Forelimb muscle (tissue), 1 donor: ENCODE measurements around the gene FAM83D. TPM values are rescaled to one million over a fixed set of nuclear protein-coding genes. Genes with fewer than 3 reads are reported as not detected.
"Not testable (repeated sequence)": the region's sequence is repeated elsewhere in the genome, so short reads cannot be mapped to it uniquely, and the experiment has no call there.

Experiments used
- DNase-seq: peaks from one replicate; pipeline ENCODE4 v3.0.0-alpha.2; 2013; ENCODE audit warnings: low read depth
- polyA plus RNA-seq: library from polyadenylated mRNA; unstranded; fragments of 120-200 nt; gene quantifications from one replicate; pipeline ENCODE4 v1.2.1, GENCODE V29; 2013; ENCODE audit not compliant: insufficient read length

Gene FAM83D
- polyA plus RNA-seq, 1 donor = 5.5 TPM

GRCh38 chr20:38962044-38962927 lies 36.1 kb downstream of the FAM83D start, which contains the start of gene DHX35:
TSS of gene DHX35 (plus strand) at chr20:38962344. CDS start at chr20:38962368, 24 bp downstream.
- DNase-seq = peak; percentile 93

- DNase-seq = no peak
Observed at GRCh38 chr20:38962928-38963401, 36.7 kb downstream of the FAM83D start.

GRCh38 chr20:38963745-38964144 lies 37.5 kb downstream of the FAM83D start:
- no peak for DNase-seq

DNA sequence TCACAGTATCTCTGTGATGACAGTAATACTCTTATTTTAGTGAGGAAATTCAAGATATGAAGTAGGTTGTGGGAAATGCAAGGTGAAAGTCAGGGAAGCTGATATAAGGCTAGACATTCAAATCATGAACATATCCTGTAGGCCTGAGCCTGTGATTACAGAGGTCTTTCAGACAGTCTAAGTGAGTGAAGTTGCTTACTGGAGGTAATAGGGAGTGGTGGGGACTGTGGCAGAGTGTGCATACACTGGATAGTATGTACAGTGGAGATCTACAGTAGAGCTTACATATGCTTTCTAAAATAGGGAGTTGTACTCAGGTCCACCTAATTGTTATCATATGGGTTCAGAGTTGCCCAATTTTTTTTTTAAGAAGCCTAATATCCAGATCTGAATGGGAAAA lies 39.0 kb downstream of the FAM83D start:
- no peak for DNase-seq

DNA sequence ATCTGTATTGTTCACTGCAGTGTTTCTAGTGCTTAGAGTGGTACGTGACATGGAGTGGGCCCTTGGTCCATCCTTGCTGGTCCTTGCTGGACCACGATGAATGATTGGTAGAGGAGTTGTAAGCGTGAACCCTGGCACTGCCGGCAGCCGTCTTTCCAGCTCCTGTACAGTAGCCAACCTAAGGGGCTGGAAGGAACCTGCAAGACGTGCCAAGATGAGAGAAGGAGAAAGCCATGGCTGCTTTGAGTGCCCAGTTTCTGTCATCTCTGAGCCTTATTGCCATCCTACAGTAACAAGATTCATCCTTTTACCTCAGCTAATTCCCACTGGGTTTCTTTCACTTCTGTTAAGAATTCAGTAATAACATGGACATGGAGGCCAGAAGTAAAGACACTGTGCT lies 41.9 kb downstream of the FAM83D start:
- no peak for DNase-seq

GRCh38 chr20:38969708-38970107 lies 43.5 kb downstream of the FAM83D start:
- no peak for DNase-seq

GRCh38 chr20:38970302-38970701 lies 44.1 kb downstream of the FAM83D start:
- no peak for DNase-seq

- DNase-seq = no peak
Observed at GRCh38 chr20:38973107-38973506, 46.9 kb downstream of the FAM83D start.

- DNase-seq = no peak
Observed at GRCh38 chr20:38973645-38974044, 47.4 kb downstream of the FAM83D start.

- DNase-seq = no peak
Observed at GRCh38 chr20:38975539-38976120, 49.4 kb downstream of the FAM83D start.

- no peak for DNase-seq
Observed at GRCh38 chr20:38979434-38979833, 53.2 kb downstream of the FAM83D start.

DNA sequence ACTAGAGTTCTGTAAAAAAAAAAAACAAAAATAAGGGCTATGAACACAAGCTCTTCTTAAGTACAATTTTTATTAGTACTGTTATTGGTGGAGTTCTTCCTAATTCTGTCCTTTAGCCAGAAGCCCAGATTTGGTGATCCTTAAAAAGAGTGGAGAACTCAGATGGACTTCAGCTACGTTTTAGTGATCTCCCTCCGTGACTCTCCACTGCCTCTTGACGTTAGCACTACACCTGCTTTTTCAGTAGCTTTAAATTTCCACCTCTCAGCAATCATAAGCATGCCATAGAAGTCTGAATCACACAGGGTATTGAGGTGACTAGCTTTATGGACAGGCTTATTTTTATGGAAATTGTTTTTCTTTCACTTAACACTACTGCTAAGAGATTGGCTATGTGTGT lies 53.6 kb downstream of the FAM83D start:
- no peak for DNase-seq

DNA sequence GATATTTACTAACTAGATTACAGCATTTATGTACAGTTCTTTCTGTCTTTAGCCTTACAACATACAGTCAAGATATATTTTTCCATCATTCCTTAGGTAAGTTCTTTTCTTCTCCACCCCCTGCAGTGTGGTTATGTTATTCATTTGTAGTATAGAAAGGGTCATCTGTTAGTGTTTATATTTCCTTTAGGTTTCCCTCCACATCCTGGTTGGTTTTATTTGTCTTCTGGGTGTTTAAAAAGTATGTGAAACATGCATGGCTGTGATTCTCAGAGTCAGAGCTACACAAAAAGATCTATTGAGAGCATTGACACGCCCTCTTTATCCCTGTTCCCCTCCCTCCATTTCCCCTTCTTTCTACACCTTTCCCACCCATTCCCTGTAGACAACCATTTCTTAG lies 56.1 kb downstream of the FAM83D start:
- no peak for DNase-seq

- DNase-seq = no peak
Observed at GRCh38 chr20:38985060-38985459, 58.8 kb downstream of the FAM83D start.

DNA sequence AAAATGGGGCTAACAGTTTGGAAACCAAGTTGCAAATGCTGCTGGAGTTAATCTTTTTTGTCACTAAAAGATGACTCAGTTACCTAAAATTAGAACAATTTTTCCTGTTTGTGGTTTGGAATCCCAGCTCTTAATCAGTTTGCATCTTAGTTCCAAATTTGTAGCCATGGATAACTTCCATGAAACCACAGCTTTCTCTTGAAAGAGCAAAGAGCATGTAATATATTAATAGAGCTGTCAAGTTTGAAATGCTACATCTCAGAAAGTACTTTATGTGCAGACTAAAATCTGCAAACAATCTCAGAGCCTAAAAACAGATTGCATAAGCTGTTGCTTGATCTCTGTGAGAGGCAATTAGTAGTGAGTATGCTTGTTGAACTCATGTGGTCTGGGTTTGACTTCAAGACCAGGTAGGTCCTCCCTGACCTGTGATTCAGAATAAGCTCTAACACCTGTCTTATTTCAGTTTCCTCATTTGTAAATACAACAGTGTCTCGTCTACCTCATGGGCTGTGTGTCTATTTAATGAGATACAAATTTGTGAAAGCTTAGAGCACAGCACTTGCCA lies 59.5 kb downstream of the FAM83D start:
- DNase-seq = no peak

DNA sequence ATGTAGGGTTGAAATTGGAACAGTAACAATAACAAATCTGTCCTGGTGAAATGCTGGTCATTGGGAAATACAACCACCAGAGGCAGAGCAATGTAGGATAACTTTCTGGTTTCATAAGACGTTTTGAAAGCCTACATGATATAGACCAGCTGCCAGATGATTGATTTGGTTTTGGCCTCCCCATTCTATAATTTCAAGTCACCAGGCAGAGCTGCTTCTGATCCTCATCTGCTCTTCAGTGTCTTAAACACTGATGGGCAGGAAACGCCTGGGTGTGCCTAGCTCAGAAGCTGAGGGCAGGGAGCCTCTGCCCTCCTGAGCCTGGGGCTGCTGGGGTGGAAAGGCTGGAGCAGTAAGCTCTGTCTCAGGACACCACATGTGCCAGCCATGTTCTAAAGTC lies 60.4 kb downstream of the FAM83D start:
- no peak for DNase-seq

DNA sequence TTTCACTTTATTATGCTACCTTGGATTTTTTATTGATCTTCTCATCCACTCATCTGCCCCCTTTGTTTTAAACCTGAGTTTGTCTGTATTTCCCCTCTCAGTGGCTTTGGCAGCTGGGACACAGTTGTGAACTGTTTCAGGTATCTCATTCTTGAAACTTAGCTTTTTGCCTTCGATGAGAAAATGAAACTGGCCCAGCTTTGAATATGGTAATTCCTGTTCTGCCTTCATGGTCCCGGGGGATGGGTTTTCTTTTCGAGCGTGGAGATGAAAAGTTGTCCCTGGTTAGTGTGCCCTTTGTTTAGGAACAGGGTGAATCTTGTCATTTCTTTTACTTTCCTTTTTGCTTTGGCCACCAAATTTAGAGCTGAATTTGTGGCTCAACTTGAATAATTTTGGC lies 61.6 kb downstream of the FAM83D start:
- no peak for DNase-seq

DNA sequence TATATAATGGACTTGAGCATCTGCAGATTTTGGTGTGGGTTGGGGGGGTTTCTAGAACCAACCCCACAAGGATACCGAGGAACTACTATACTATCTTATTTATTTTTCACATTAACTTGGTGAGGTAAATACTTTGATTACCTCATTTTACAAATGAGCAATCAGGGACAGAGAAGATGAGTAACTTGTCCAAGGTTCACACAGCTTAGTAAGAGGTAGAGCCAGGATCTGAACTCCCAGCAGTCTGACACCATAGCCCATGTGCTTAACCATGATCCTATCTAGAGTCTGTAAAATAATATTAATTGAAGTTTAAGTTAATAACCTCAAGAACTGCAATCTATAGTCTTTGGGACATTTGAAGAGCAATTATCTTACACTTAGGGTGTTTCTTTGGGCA lies 64.5 kb downstream of the FAM83D start:
- DNase-seq = no peak

- DNase-seq = no peak
Observed at GRCh38 chr20:38991814-38992704, 65.8 kb downstream of the FAM83D start.

DNA sequence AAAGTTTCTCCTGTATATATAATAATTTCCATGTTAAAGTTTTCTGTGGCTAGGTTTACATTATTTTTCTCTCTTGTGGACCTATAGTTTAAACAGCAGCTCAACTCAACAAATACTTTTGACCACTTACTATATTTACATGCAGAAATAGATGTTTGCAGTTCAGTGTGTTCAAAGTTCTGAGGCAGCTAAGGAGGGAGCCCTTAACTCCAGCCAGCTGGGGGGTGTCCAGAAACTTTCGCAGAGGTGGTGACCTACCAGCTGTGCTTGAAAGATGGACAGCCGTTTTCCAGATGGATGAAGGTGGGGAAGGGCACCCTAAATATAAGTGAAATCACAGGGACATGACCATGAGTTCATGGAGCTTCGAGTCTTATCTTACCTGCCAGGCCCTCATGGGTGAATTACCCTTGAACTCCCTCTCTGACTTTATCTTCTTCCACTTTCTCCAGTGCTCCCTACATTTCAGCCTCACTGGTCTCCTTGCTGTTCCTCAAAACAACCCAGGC lies 69.4 kb downstream of the FAM83D start:
- no peak for DNase-seq

GRCh38 chr20:38996866-38997265 lies 70.6 kb downstream of the FAM83D start:
- DNase-seq = not testable (repeated sequence)

GRCh38 chr20:38997622-38998021 lies 71.4 kb downstream of the FAM83D start:
- no peak for DNase-seq
